H9 (cell line): ENCODE measurements around the gene RTP4. TPM values are rescaled to one million over a fixed set of nuclear protein-coding genes. Genes with fewer than 3 reads are reported as not detected.

ENCODE experiments used
- DNase-seq: peaks from one replicate; pipeline ENCODE4 v3.0.0-alpha.2; 2017
- H2AFZ ChIP-seq: one replicate; pipeline ENCODE4 v1.6.1; 2013; ENCODE audit warnings: mild to moderate bottlenecking, low read length, control low read depth, moderate library complexity
- H2AK5ac ChIP-seq: 2 replicates; pipeline ENCODE4 v1.6.1; 2013; ENCODE audit warnings: low read length, control low read depth, mixed read lengths; ENCODE audit not compliant: insufficient read length
- H2BK120ac ChIP-seq: one replicate; pipeline ENCODE4 v1.6.1; 2013; ENCODE audit warnings: low read depth, mild to moderate bottlenecking, low read length, control low read depth, inconsistent platforms; ENCODE audit not compliant: poor library complexity, severe bottlenecking
- H2BK12ac ChIP-seq: 2 replicates; pipeline ENCODE4 v1.6.1; 2013; ENCODE audit warnings: low read length, control low read depth, mixed read lengths, low read depth; ENCODE audit not compliant: insufficient read length
- H2BK15ac ChIP-seq: 2 replicates; pipeline ENCODE4 v1.6.1; 2013; ENCODE audit warnings: low read depth, low read length, control low read depth
- H2BK20ac ChIP-seq: one replicate; pipeline ENCODE4 v1.6.1; 2013; ENCODE audit warnings: low read depth, mild to moderate bottlenecking, low read length, control low read depth, inconsistent platforms; ENCODE audit not compliant: poor library complexity, severe bottlenecking
- H2BK5ac ChIP-seq: 2 replicates; pipeline ENCODE4 v1.6.1; 2013; ENCODE audit warnings: low read length, control low read depth, mixed read lengths; ENCODE audit not compliant: insufficient read length
- H3K14ac ChIP-seq: 2 replicates; pipeline ENCODE4 v1.6.1; 2013; ENCODE audit warnings: low read length, control low read depth; ENCODE audit not compliant: insufficient read depth
- H3K18ac ChIP-seq: 2 replicates; pipeline ENCODE4 v1.6.1; 2013; ENCODE audit warnings: low read depth, mild to moderate bottlenecking, mixed read lengths, low read length, control low read depth; ENCODE audit not compliant: insufficient read length
- H3K23ac ChIP-seq: 2 replicates; pipeline ENCODE4 v1.6.1; 2013; ENCODE audit warnings: low read length, control low read depth, mixed read lengths, low read depth; ENCODE audit not compliant: insufficient read length
- H3K23me2 ChIP-seq: 2 replicates; pipeline ENCODE4 v1.6.1; 2013; ENCODE audit warnings: low read depth, mild to moderate bottlenecking, mixed read lengths, low read length, control low read depth; ENCODE audit not compliant: insufficient read length, poor library complexity, severe bottlenecking
- H3K27ac ChIP-seq: 2 replicates; pipeline ENCODE4 v1.5.1; 2013; ENCODE audit warnings: low read length, control low read depth, mixed read lengths, low read depth; ENCODE audit not compliant: insufficient read length
- H3K27me3 ChIP-seq: 2 replicates; pipeline ENCODE4 v1.6.1; 2013; ENCODE audit warnings: low read length, control low read depth, inconsistent platforms; ENCODE audit not compliant: insufficient read depth
- H3K4ac ChIP-seq: 2 replicates; pipeline ENCODE4 v1.6.1; 2013; ENCODE audit warnings: low read depth, mild to moderate bottlenecking, control low read depth, inconsistent platforms, low read length, moderate library complexity
- H3K4me1 ChIP-seq: 2 replicates; pipeline ENCODE4 v1.6.1; 2013; ENCODE audit warnings: low read length, control low read depth, inconsistent platforms; ENCODE audit not compliant: insufficient read depth
- H3K4me2 ChIP-seq: 2 replicates; pipeline ENCODE4 v1.6.1; 2013; ENCODE audit warnings: low read length, control low read depth, mixed read lengths; ENCODE audit not compliant: insufficient read length, insufficient read depth
- H3K56ac ChIP-seq: 2 replicates; pipeline ENCODE4 v1.6.1; 2013; ENCODE audit warnings: low read depth, mild to moderate bottlenecking, mixed read lengths, low read length, control low read depth; ENCODE audit not compliant: insufficient read length
- H3K79me1 ChIP-seq: 2 replicates; pipeline ENCODE4 v1.6.1; 2013; ENCODE audit warnings: low read depth, mild to moderate bottlenecking, moderate library complexity, low read length, control low read depth, inconsistent platforms; ENCODE audit not compliant: insufficient read depth, poor library complexity, severe bottlenecking
- H3K79me2 ChIP-seq: 2 replicates; pipeline ENCODE4 v1.6.1; 2013; ENCODE audit warnings: low read length, control low read depth, inconsistent platforms; ENCODE audit not compliant: insufficient read depth
- H3K9ac ChIP-seq: 2 replicates; pipeline ENCODE4 v1.6.1; 2013; ENCODE audit warnings: low read length, control low read depth, mixed read lengths; ENCODE audit not compliant: insufficient read length; ENCODE audit errors: extremely low read depth
- H3K9me3 ChIP-seq: one replicate; pipeline ENCODE4 v1.6.1; 2013; ENCODE audit warnings: low read depth, low read length, inconsistent platforms; ENCODE audit not compliant: control insufficient read depth
- H3T11ph ChIP-seq: one replicate; pipeline ENCODE4 v1.6.1; 2013; ENCODE audit warnings: mild to moderate bottlenecking, low read length, control low read depth, inconsistent platforms
- H4K20me1 ChIP-seq: one replicate; pipeline ENCODE4 v1.6.1; 2013; ENCODE audit not compliant: control insufficient read depth, insufficient read length, insufficient read depth
- H4K5ac ChIP-seq: 2 replicates; pipeline ENCODE4 v1.6.1; 2013; ENCODE audit warnings: low read depth, mild to moderate bottlenecking, mixed read lengths, low read length, control low read depth; ENCODE audit not compliant: insufficient read length
- H4K8ac ChIP-seq: replicated peaks from 2 replicates; pipeline ENCODE4 v1.6.1; 2013; ENCODE audit warnings: low read length, control low read depth, mixed read lengths, low read depth; ENCODE audit not compliant: insufficient read length
- H4K91ac ChIP-seq: 2 replicates; pipeline ENCODE4 v1.6.1; 2013; ENCODE audit warnings: low read depth, mild to moderate bottlenecking, moderate library complexity, mixed read lengths, low read length, control low read depth; ENCODE audit not compliant: insufficient read length
- H3K27ac Mint-ChIP-seq, 3 experiments: 2 replicates in 2 of 3; 3 replicates in 1 of 3; pipeline ENCODE4 v1.8.0; 2020 to 2021; ENCODE audit warnings: mixed read lengths in 3 of 3, mild to moderate bottlenecking in 1 of 3, moderate library complexity in 1 of 3
- H3K27me3 Mint-ChIP-seq: 2 replicates; pipeline ENCODE4 v1.8.0; 2021; ENCODE audit warnings: low read depth, mild to moderate bottlenecking, moderate library complexity, mixed read lengths
- H3K36me3 Mint-ChIP-seq, 3 experiments: 2 replicates in 2 of 3; 3 replicates in 1 of 3; pipeline ENCODE4 v1.8.0; 2020 to 2021; ENCODE audit warnings: low read depth in 3 of 3, mixed read lengths in 3 of 3; ENCODE audit not compliant: insufficient read depth in 1 of 3
- H3K4me1 Mint-ChIP-seq, 2 experiments: 2 replicates each; pipeline ENCODE4 v1.8.0; 2020; ENCODE audit warnings: mixed read lengths in 2 of 2
- H3K4me3 Mint-ChIP-seq, 2 experiments: 2 replicates in 1 of 2; 3 replicates in 1 of 2; pipeline ENCODE4 v1.8.0; 2020 to 2021; ENCODE audit warnings: mild to moderate bottlenecking in 2 of 2, mixed read lengths in 2 of 2, moderate library complexity in 1 of 2
- H3K9me3 Mint-ChIP-seq, 2 experiments: 2 replicates in 1 of 2; 3 replicates in 1 of 2; pipeline ENCODE4 v1.8.0; 2020; ENCODE audit warnings: mild to moderate bottlenecking in 2 of 2, mixed read lengths in 2 of 2, moderate library complexity in 1 of 2
- WGBS: extraction: QIAGEN DNeasy Blood & Tissue Kit; methylation state at CpG from one replicate; pipeline ENCODE4 v1.1.7; 2013; ENCODE audit warnings: missing lambda C conversion rate, low lambda C conversion rate, mixed read lengths; ENCODE audit not compliant: insufficient read length; ENCODE audit errors: extremely low coverage; 5-methylcytosine and 5-hydroxymethylcytosine counted together
- total RNA-seq: library from RNA; stranded (reverse); gene quantifications from 2 replicates; pipeline ENCODE4 v1.2.1, GENCODE V29; 2021
- TF ChIP-seq, protein P1 (sequence below): fragments of 200-600 bp; sonication (generic); conservative IDR thresholded peaks from 3 replicates; pipeline ENCODE4 v1.8.0; 2021; ENCODE audit warnings: antibody characterized with exemption, mild to moderate bottlenecking

The RTP4 gene
- total RNA-seq, 1 experiment from 2014 or later: not detected

DNA sequence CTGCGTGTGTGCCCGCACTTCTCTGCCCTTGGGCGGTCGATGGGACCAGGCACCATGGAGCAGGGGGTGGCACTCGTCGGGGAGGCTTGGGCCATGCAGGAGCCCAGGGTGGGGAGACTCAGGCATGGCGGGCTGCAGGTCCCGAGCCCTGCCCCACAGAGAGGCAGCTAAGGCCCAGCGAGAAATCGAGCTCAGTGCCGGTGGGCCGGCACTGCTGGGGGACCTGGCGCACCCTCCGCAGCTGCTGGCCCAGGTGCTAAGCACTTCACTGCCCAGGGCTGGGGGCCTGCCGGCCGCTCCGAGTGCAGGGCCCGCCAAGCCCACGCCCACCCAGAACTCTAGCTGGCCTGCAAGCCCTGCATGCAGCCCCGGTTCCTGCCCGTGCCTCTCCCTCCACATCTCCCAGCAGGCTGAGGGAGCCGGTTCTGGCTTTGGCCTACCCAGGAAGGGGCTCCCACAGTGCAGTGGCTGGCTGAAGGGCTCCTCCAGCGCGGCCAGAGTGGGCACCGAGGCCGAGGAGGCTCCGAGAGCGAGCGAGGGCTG lies 553 bp upstream of the RTP4 start:
- Histone ChIP-seq H2BK5ac (no peak overlapping the region), H3K4me1 (peaks cover 5% of the 10 kb centered on the region; the same call in 1 of the 2 replicates), H3K56ac (no peak overlapping the region), H2BK120ac (no peak overlapping the region), H3K79me2 (no peaks in the 10 kb centered on the region), H3K27ac (no peak overlapping the region), H3K4ac (no peak overlapping the region), H3T11ph (no peak overlapping the region), H2BK12ac (no peak overlapping the region), H4K8ac (no peak overlapping the region), H2BK20ac (no peak overlapping the region), H4K20me1 (no peaks in the 10 kb centered on the region), H3K23me2 (no peaks in the 10 kb centered on the region), H3K9ac (no peak overlapping the region), H2AK5ac (no peak overlapping the region), H2BK15ac (no peak overlapping the region), H3K79me1 (no peaks in the 10 kb centered on the region), H2AFZ (no peak overlapping the region), H3K27me3 (no peaks in the 10 kb centered on the region), H3K23ac (no peak overlapping the region), H4K91ac (no peak overlapping the region), H3K14ac (no peak overlapping the region), H4K5ac (no peak overlapping the region), H3K4me2 (no peak overlapping the region), H3K9me3 (no peaks in the 10 kb centered on the region), H3K18ac (no peak overlapping the region)
- Mint-ChIP-seq H3K36me3 (peaks cover 0 to 11% (median 3%) of the 10 kb centered on the region in 3 experiments; a peak in 3 of 7 replicates), H3K4me3 (no peak overlapping the region), H3K27me3 (peaks cover 9% of the 10 kb centered on the region), H3K4me1 (peaks cover 23 to 44% of the 10 kb centered on the region in 2 experiments), H3K27ac (no peak overlapping the region), H3K9me3 (peaks cover 0 to 2% of the 10 kb centered on the region in 2 experiments; a peak in 1 of 5 replicates)
- no peak for DNase-seq
- TF ChIP-seq, protein P1, sequence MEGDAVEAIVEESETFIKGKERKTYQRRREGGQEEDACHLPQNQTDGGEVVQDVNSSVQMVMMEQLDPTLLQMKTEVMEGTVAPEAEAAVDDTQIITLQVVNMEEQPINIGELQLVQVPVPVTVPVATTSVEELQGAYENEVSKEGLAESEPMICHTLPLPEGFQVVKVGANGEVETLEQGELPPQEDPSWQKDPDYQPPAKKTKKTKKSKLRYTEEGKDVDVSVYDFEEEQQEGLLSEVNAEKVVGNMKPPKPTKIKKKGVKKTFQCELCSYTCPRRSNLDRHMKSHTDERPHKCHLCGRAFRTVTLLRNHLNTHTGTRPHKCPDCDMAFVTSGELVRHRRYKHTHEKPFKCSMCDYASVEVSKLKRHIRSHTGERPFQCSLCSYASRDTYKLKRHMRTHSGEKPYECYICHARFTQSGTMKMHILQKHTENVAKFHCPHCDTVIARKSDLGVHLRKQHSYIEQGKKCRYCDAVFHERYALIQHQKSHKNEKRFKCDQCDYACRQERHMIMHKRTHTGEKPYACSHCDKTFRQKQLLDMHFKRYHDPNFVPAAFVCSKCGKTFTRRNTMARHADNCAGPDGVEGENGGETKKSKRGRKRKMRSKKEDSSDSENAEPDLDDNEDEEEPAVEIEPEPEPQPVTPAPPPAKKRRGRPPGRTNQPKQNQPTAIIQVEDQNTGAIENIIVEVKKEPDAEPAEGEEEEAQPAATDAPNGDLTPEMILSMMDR: no peak
- no CpG with 5 or more reads among the region's 29 CpGs for whole genome bisulfite sequencing
